ENCODE data around the gene JAZF1.

The JAZF1 gene
- 7.9 to 24.5 (median 13.8) reads per million in 17 experiments for total RNA-seq

GRCh38 chr7:28180364-28181147 is at the start of gene JAZF1:
Gene JAZF1, minus strand, starts transcription at chr7:28180795.
- peak in 3 of 4 experiments; percentile 17 to 60 (median 42) for DNase-seq

GRCh38 chr7:28230261-28230660 is 49.7 kb upstream of the JAZF1 start:
- DNase-seq, result no peak

GRCh38 chr7:28228396-28228795 is 47.8 kb upstream of the JAZF1 start:
- no peak for DNase-seq

GRCh38 chr7:28226003-28226402 is 45.4 kb upstream of the JAZF1 start:
- no peak for DNase-seq

GRCh38 chr7:28225576-28225975 is 45.0 kb upstream of the JAZF1 start:
- no peak for DNase-seq

GRCh38 chr7:28224675-28225074 is 44.1 kb upstream of the JAZF1 start:
- no peak for DNase-seq

GRCh38 chr7:28224172-28224571 is 43.6 kb upstream of the JAZF1 start:
- no peak for DNase-seq

- no peak for DNase-seq
These were observed 42.0 kb upstream of the JAZF1 start for GRCh38 chr7:28222636-28223035.

- DNase-seq, result no peak
These were observed 39.2 kb upstream of the JAZF1 start for GRCh38 chr7:28219793-28220192.

- DNase-seq, result no peak
These were observed 36.5 kb upstream of the JAZF1 start for GRCh38 chr7:28217143-28217542.

GRCh38 chr7:28211006-28211405 is 30.4 kb upstream of the JAZF1 start:
- DNase-seq, result peak in 2 of 4 experiments; percentile 9 to 30

- no peak for DNase-seq
These were observed 27.9 kb upstream of the JAZF1 start for GRCh38 chr7:28208506-28208905.

GRCh38 chr7:28207486-28208158 is 27.0 kb upstream of the JAZF1 start:
- DNase-seq, result no peak

GRCh38 chr7:28205506-28205905 is 24.9 kb upstream of the JAZF1 start:
- DNase-seq, result no peak

- DNase-seq, result no peak
These were observed 23.1 kb upstream of the JAZF1 start for GRCh38 chr7:28203508-28204240.

- DNase-seq, result no peak
These were observed 21.6 kb upstream of the JAZF1 start for GRCh38 chr7:28202222-28202621.

- DNase-seq, result no peak
These were observed 20.5 kb upstream of the JAZF1 start for GRCh38 chr7:28201131-28201530.

- no peak for DNase-seq
These were observed 20.0 kb upstream of the JAZF1 start for GRCh38 chr7:28200598-28200997.

- no peak for DNase-seq
These were observed 18.5 kb upstream of the JAZF1 start for GRCh38 chr7:28199021-28199510.

GRCh38 chr7:28195910-28196620 is 15.5 kb upstream of the JAZF1 start:
- no peak for DNase-seq

GRCh38 chr7:28192786-28193585 is 12.4 kb upstream of the JAZF1 start:
- peak; percentile 48 to 73 (median 66) for DNase-seq

- DNase-seq, result peak; percentile 44 to 68 (median 63)
These were observed 11.2 kb upstream of the JAZF1 start for GRCh38 chr7:28191751-28192150.

Measured in suppressor macrophage (primary cell).